ENCODE data around the gene SLC39A3. TPM values are rescaled to one million over a fixed set of nuclear protein-coding genes. Genes with fewer than 3 reads are reported as not detected.

Gene SLC39A3
- total RNA-seq, 4 donors from 2014 or later, result 29.8 to 42.5 (median 36.2) TPM

- no peak overlapping the region for H3K4me3 ChIP-seq
- H3K9me3 ChIP-seq, result no peaks in the 10 kb centered on the region
- no peak for TF ChIP-seq POLR2A (IDR thresholded peaks at IDR 0.05)
- no peak for TF ChIP-seq EP300 (IDR thresholded peaks at IDR 0.05)
- no peak for TF ChIP-seq CTCF (IDR thresholded peaks at IDR 0.05)
- no peak for DNase-seq (ENCODE audit: low spot score in 2 of 2)
- H3K36me3 ChIP-seq, result peaks cover 5 to 99% (median 14%) of the 10 kb centered on the region in 3 donors
- WGBS, 2 donors, result 93% methylated on average over 7 of the region's 7 CpGs
- no peak overlapping the region for H3K27ac ChIP-seq
- H3K27me3 ChIP-seq, result no peaks in the 10 kb centered on the region
- H3K4me1 ChIP-seq, result no peaks in the 10 kb centered on the region
Observed at GRCh38 chr19:2759965-2760364, 20.1 kb upstream of the SLC39A3 start.

- Histone ChIP-seq H3K4me1 (no peaks in the 10 kb centered on the region), H3K9me3 (no peaks in the 10 kb centered on the region), H3K27me3 (no peaks in the 10 kb centered on the region), H3K27ac (no peak overlapping the region), H3K4me3 (no peak overlapping the region), H3K36me3 (peaks cover 5 to 99% (median 10%) of the 10 kb centered on the region in 3 donors)
- TF ChIP-seq POLR2A (IDR thresholded peaks at IDR 0.05) (no peak), CTCF (IDR thresholded peaks at IDR 0.05) (no peak), EP300 (IDR thresholded peaks at IDR 0.05) (no peak)
- no peak for DNase-seq (ENCODE audit: low spot score in 2 of 2)
- WGBS, 2 donors, result 82 to 88% methylated on average over 17 of the region's 17 CpGs
Observed at GRCh38 chr19:2759362-2759761, 19.5 kb upstream of the SLC39A3 start.

GRCh38 chr19:2758601-2759313, 18.9 kb upstream of the SLC39A3 start:
- Histone ChIP-seq H3K4me1 (no peaks in the 10 kb centered on the region), H3K27ac (no peak overlapping the region), H3K36me3 (peaks cover 5 to 99% (median 10%) of the 10 kb centered on the region in 3 donors), H3K4me3 (no peak overlapping the region), H3K27me3 (no peaks in the 10 kb centered on the region), H3K9me3 (no peaks in the 10 kb centered on the region)
- WGBS, 2 donors, result 89 to 94% methylated on average over 17 of the region's 17 CpGs
- no peak for DNase-seq (ENCODE audit: low spot score in 2 of 2)
- TF ChIP-seq CTCF (IDR thresholded peaks at IDR 0.05) (no peak), EP300 (IDR thresholded peaks at IDR 0.05) (no peak), POLR2A (IDR thresholded peaks at IDR 0.05) (no peak)

- Histone ChIP-seq H3K9me3 (no peaks in the 10 kb centered on the region), H3K36me3 (peaks cover 5 to 95% (median 10%) of the 10 kb centered on the region in 3 donors), H3K4me1 (no peaks in the 10 kb centered on the region), H3K27ac (no peak overlapping the region), H3K4me3 (no peak overlapping the region), H3K27me3 (no peaks in the 10 kb centered on the region)
- DNase-seq (ENCODE audit: low spot score in 2 of 2), result no peak
- TF ChIP-seq CTCF (IDR thresholded peaks at IDR 0.05), result no peak
- WGBS, 2 donors, result 89 to 92% methylated on average over 47 to 48 of the region's 48 CpGs
Observed at GRCh38 chr19:2756921-2757881, 17.4 kb upstream of the SLC39A3 start.

- Histone ChIP-seq H3K27ac (no peak overlapping the region), H3K27me3 (no peaks in the 10 kb centered on the region), H3K4me1 (no peaks in the 10 kb centered on the region), H3K36me3 (peaks cover 5 to 87% (median 10%) of the 10 kb centered on the region in 3 donors), H3K4me3 (no peak overlapping the region), H3K9me3 (no peaks in the 10 kb centered on the region)
- no peak for DNase-seq (ENCODE audit: low spot score in 2 of 2)
- 75 to 77% methylated on average over 8 of the region's 8 CpGs for WGBS, 2 donors
- TF ChIP-seq EP300 (IDR thresholded peaks at IDR 0.05), result no peak
Observed at GRCh38 chr19:2756477-2756876, 16.7 kb upstream of the SLC39A3 start.
